ENCODE results near the gene GLDC. TPM values are rescaled to one million over a fixed set of nuclear protein-coding genes. Genes with fewer than 3 reads are reported as not detected.

GLDC gene
- total RNA-seq, 1 donor from 2014 or later, result not detected

- no peak for DNase-seq
- H3K27ac ChIP-seq (replicated peaks), result no peak overlapping the region
- H3K4me3 ChIP-seq, result no peak overlapping the region
- intact Hi-C loops (cut with micrococcal nuclease), result no loop called here
- no peaks in the 10 kb centered on the region for H3K36me3 ChIP-seq
- H3K27me3 ChIP-seq (ENCODE audit: low read depth), result no peaks in the 10 kb centered on the region
- no peak for TF ChIP-seq CTCF (IDR thresholded peaks at IDR 0.05; ENCODE audit: borderline replicate concordance)
- H3K9me3 ChIP-seq (replicated peaks), result no peaks in the 10 kb centered on the region
- no peaks in the 10 kb centered on the region for H3K4me1 ChIP-seq
Measured at GRCh38 chr9:6598249-6598725, 47.2 kb downstream of the GLDC start.

DNA sequence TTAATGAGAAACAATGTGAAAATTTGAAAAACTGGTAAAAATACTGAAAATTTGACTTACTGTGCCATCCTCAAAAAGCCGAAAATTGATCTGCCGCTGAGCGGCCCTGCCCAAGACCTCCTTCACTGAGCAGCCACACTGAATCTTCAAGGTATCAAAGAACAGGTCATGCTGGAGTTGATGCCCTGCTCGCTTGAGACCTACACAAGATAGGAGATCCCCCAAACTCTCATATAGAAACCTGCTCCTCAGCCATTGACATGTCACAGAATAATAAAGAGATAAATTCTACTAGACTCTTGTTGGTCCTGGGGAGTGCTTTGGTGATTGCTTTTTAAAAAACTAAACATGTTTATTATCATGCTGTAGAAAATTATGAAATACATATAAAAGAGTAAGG, 52.7 kb downstream of the GLDC start:
- peaks cover 17% of the 10 kb centered on the region for H3K27me3 ChIP-seq (ENCODE audit: low read depth)
- intact Hi-C loops (cut with micrococcal nuclease), result no loop called here
- no peak for DNase-seq
- TF ChIP-seq CTCF (IDR thresholded peaks at IDR 0.05; ENCODE audit: borderline replicate concordance), result no peak
- H3K4me3 ChIP-seq, result no peak overlapping the region
- H3K36me3 ChIP-seq, result no peaks in the 10 kb centered on the region
- no peaks in the 10 kb centered on the region for H3K4me1 ChIP-seq
- no peaks in the 10 kb centered on the region for H3K9me3 ChIP-seq (replicated peaks)
- no peak overlapping the region for H3K27ac ChIP-seq (replicated peaks)

- Histone ChIP-seq H3K9me3 (replicated peaks) (no peaks in the 10 kb centered on the region), H3K27ac (replicated peaks) (no peak overlapping the region), H3K27me3 (ENCODE audit: low read depth) (peaks cover 17% of the 10 kb centered on the region), H3K36me3 (no peaks in the 10 kb centered on the region), H3K4me1 (no peaks in the 10 kb centered on the region), H3K4me3 (no peak overlapping the region)
- intact Hi-C loops (cut with micrococcal nuclease), result no loop called here
- TF ChIP-seq CTCF (IDR thresholded peaks at IDR 0.05; ENCODE audit: borderline replicate concordance), result no peak
- no peak for DNase-seq
Measured at GRCh38 chr9:6592231-6592630, 53.3 kb downstream of the GLDC start.

- H3K4me1 ChIP-seq, result no peaks in the 10 kb centered on the region
- no peak overlapping the region for H3K4me3 ChIP-seq
- H3K27ac ChIP-seq (replicated peaks), result no peak overlapping the region
- no peak for TF ChIP-seq CTCF (IDR thresholded peaks at IDR 0.05; ENCODE audit: borderline replicate concordance)
- DNase-seq, result no peak
- no peaks in the 10 kb centered on the region for H3K9me3 ChIP-seq (replicated peaks)
- no peaks in the 10 kb centered on the region for H3K36me3 ChIP-seq
- peaks cover 22% of the 10 kb centered on the region for H3K27me3 ChIP-seq (ENCODE audit: low read depth)
- intact Hi-C loops (cut with micrococcal nuclease), result no loop called here
Measured at GRCh38 chr9:6590772-6591384, 54.7 kb downstream of the GLDC start.

GRCh38 chr9:6590334-6590733, 55.2 kb downstream of the GLDC start:
- no peak for TF ChIP-seq CTCF (IDR thresholded peaks at IDR 0.05; ENCODE audit: borderline replicate concordance)
- intact Hi-C loops (cut with micrococcal nuclease), result no loop called here
- H3K36me3 ChIP-seq, result no peaks in the 10 kb centered on the region
- H3K27me3 ChIP-seq (ENCODE audit: low read depth), result peaks cover 22% of the 10 kb centered on the region
- no peak for DNase-seq
- H3K27ac ChIP-seq (replicated peaks), result no peak overlapping the region
- no peaks in the 10 kb centered on the region for H3K4me1 ChIP-seq
- H3K4me3 ChIP-seq, result no peak overlapping the region
- no peaks in the 10 kb centered on the region for H3K9me3 ChIP-seq (replicated peaks)
